Thyroid gland (tissue), 4 donors: ENCODE measurements around the gene LRMDA. TPM values are rescaled to one million over a fixed set of nuclear protein-coding genes. Genes with fewer than 3 reads are reported as not detected.

ENCODE experiments used
- DNase-seq, 2 donors: peaks; one replicate each; pipeline ENCODE4 v3.0.0-alpha.2; 2019
- H3K27ac ChIP-seq, 3 donors: fragments of 200-600 bp; sonication (generic); 1 replicate in 2 of 3; 2 replicates in 1 of 3; pipeline ENCODE4 v1.5.1; 2016 to 2019; ENCODE audit warnings: mild to moderate bottlenecking in 1 of 3, moderate library complexity in 1 of 3
- H3K27me3 ChIP-seq: fragments of 200-600 bp; sonication (generic); one replicate; pipeline ENCODE4 v1.5.1; 2019
- H3K36me3 ChIP-seq, 2 donors: fragments of 200-600 bp; sonication (generic); one replicate each; pipeline ENCODE4 v1.5.1; 2016 to 2019
- H3K4me1 ChIP-seq, 2 donors: fragments of 200-600 bp; sonication (generic); one replicate each; pipeline ENCODE4 v1.5.1; 2017 to 2019
- H3K4me3 ChIP-seq, 3 donors: fragments of 200-600 bp; sonication (generic); replicated peaks in 1 of 3; 1 replicate in 2 of 3; 2 replicates in 1 of 3; pipeline ENCODE4 v1.5.1; 2016; ENCODE audit warnings: mild to moderate bottlenecking in 1 of 3
- H3K9me3 ChIP-seq: fragments of 200-600 bp; sonication (generic); one replicate; pipeline ENCODE4 v1.5.1; 2017
- CTCF ChIP-seq, 6 experiments: fragments of 200-600 bp in 3 of 6; fragments of 450-650 bp in 3 of 6; sonication (generic) in 3 of 6; IDR thresholded peaks; one replicate each; pipeline ENCODE4 v1.5.1; 2016 to 2019; ENCODE audit warnings: antibody characterized with exemption in 6 of 6, mild to moderate bottlenecking in 2 of 6, inconsistent platforms in 1 of 6, moderate library complexity in 1 of 6
- POLR2A ChIP-seq, 2 donors: fragments of 450-650 bp; IDR thresholded peaks; one replicate each; pipeline ENCODE4 v1.6.1; 2017; ENCODE audit warnings: antibody characterized with exemption in 2 of 2, mild to moderate bottlenecking in 2 of 2, moderate library complexity in 1 of 2
- WGBS, 2 donors: methylation state at CpG; one replicate each; pipeline ENCODE4 v1.1.5; 2017; 5-methylcytosine and 5-hydroxymethylcytosine counted together
- intact Hi-C: fragments of 100-400 bp; cut with DNase I; formaldehyde crosslinking; loops from one replicate; pipeline ENCODE4 v1.15.1; 2023
- total RNA-seq, 4 donors: library from RNA; depleted of rRNA; stranded (reverse); fragments of >200 nt; gene quantifications; one replicate each; pipeline ENCODE4 v1.2.3, GENCODE V29; 2016

Gene LRMDA
- total RNA-seq, 4 donors from 2014 or later, result 16.5 to 31.7 (median 23.2) TPM

DNA sequence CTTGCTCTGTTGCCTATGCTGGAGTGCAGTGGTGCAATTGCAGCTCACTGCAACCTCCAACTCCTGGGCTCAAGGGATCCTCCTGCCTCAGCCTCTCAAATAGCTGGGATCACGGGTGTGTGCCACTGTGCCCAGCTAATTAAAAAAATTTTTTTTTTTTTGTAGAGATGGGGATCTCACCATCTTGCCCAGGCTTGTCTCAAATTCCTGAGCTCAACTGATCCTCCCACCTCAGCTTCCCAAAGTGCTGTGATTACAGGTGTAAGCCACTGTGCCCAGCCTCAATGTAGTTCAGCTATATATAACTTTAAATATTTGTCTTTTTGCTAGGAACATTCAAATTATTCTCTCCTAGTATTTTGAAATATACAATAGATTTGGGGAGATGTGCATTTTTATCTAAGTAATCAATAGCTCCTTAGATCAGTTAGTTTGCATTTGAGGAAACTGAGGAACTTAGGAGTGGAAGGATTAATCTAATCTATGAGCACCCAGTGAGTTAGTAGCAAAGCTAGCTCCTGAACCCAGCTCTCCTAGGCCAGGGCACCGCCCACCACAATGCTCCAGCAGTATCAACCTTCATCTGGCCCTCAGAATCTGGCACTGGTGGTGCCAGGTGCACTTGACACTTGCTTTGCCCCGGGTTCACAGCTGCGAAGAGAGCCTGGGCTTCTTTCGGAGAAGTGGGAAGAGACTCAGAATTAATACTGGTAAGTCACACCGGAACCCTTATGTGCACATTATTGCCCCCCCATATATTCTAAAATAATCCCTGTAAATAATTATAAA is 5.9 kb upstream of the LRMDA start:
- H3K4me1 ChIP-seq, result peaks cover 7 to 9% of the 10 kb centered on the region in 2 donors
- H3K27ac ChIP-seq, result no peak overlapping the region
- no peak overlapping the region for H3K4me3 ChIP-seq
- no peaks in the 10 kb centered on the region for H3K9me3 ChIP-seq
- TF ChIP-seq CTCF (IDR thresholded peaks at IDR 0.05) (no peak), POLR2A (IDR thresholded peaks at IDR 0.05) (no peak)
- no peaks in the 10 kb centered on the region for H3K27me3 ChIP-seq
- intact Hi-C loops, result no loop called here
- WGBS, 2 donors, result 88 to 91% methylated on average over 6 of the region's 6 CpGs
- no peak for DNase-seq
- H3K36me3 ChIP-seq, result no peaks in the 10 kb centered on the region

- 92 to 98% methylated on average over 1 of the region's 1 CpG for WGBS, 2 donors
- H3K27ac ChIP-seq, result no peak overlapping the region
- intact Hi-C loops, result no loop called here
These were observed 4.5 kb upstream of the LRMDA start for GRCh38 chr10:75426880-75427279.

GRCh38 chr10:75427951-75428350 is 3.5 kb upstream of the LRMDA start:
- intact Hi-C loops, result no loop called here
- WGBS, 2 donors, result 63 to 71% methylated on average over 3 of the region's 3 CpGs
- no peak for TF ChIP-seq CTCF (IDR thresholded peaks at IDR 0.05)
- TF ChIP-seq POLR2A (IDR thresholded peaks at IDR 0.05), result no peak
- no peaks in the 10 kb centered on the region for H3K9me3 ChIP-seq
- DNase-seq, result no peak
- no peak overlapping the region for H3K4me3 ChIP-seq
- H3K27ac ChIP-seq, result no peak overlapping the region
- H3K27me3 ChIP-seq, result no peaks in the 10 kb centered on the region
- peaks cover 16 to 25% of the 10 kb centered on the region in 2 donors for H3K4me1 ChIP-seq
- H3K36me3 ChIP-seq, result no peaks in the 10 kb centered on the region

More at GRCh38 chr10:75426880-75427279, 4.5 kb upstream of the LRMDA start:
- Histone ChIP-seq H3K9me3 (no peaks in the 10 kb centered on the region), H3K36me3 (no peaks in the 10 kb centered on the region), H3K27me3 (no peaks in the 10 kb centered on the region), H3K4me3 (no peak overlapping the region), H3K4me1 (peaks cover 11 to 15% of the 10 kb centered on the region in 2 donors)
- DNase-seq, result no peak
- no peak for TF ChIP-seq CTCF (IDR thresholded peaks at IDR 0.05)
- no peak for TF ChIP-seq POLR2A (IDR thresholded peaks at IDR 0.05)

- DNase-seq, result no peak
These were observed 2.8 kb upstream of the LRMDA start for GRCh38 chr10:75428434-75429158.

More at GRCh38 chr10:75428434-75429158, 2.8 kb upstream of the LRMDA start:
- H3K9me3 ChIP-seq, result no peaks in the 10 kb centered on the region
- no peak overlapping the region for H3K4me3 ChIP-seq
- WGBS, 2 donors, result 79 to 80% methylated on average over 9 of the region's 9 CpGs
- intact Hi-C loops, result no loop called here
- no peaks in the 10 kb centered on the region for H3K27me3 ChIP-seq
- no peak for TF ChIP-seq CTCF (IDR thresholded peaks at IDR 0.05)
- no peak for TF ChIP-seq POLR2A (IDR thresholded peaks at IDR 0.05)
- no peaks in the 10 kb centered on the region for H3K36me3 ChIP-seq
- peaks cover 16 to 26% of the 10 kb centered on the region in 2 donors for H3K4me1 ChIP-seq
- no peak overlapping the region for H3K27ac ChIP-seq
